A204.1 (cell line): ENCODE measurements around the gene SLC38A11.
"Not testable (repeated sequence)": the region's sequence is repeated elsewhere in the genome, so short reads cannot be mapped to it uniquely, and the experiment has no call there.

Experiments
- FAIRE-seq: peaks from 2 replicates; lab custom pipeline; 2012; peaks lifted over from hg19 to GRCh38; lab: Jason Lieb, UNC

Gene SLC38A11

GRCh38 chr2:164877169-164877568 lies 78.2 kb downstream of the SLC38A11 start:
- FAIRE-seq, result no peak

- no peak for FAIRE-seq
Observed at GRCh38 chr2:164875334-164876205, 79.8 kb downstream of the SLC38A11 start.

GRCh38 chr2:164873210-164873908 lies 82.0 kb downstream of the SLC38A11 start:
- FAIRE-seq, result no peak

DNA sequence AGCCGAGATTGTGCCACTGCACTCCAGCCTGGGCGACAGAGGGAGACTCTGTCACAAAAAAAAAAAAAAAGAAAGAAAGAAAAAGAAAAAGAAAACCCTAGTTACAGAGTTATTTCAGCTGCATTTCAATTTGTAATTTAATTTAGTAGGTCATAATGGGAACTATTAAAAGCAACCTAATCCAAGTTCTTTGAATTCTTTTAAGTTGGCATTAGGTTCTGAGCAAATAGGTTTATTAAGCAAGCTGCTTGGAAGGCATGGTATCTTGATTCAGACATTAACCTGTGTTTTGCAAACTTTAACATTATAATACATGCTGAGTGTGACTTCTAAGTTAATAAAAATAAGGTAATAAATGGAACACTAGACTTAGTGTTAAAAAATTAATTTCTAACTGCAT lies 83.9 kb downstream of the SLC38A11 start:
- no peak for FAIRE-seq

GRCh38 chr2:164869420-164869772 lies 85.9 kb downstream of the SLC38A11 start:
- FAIRE-seq, result no peak

- no peak for FAIRE-seq
Observed at GRCh38 chr2:164868563-164869419, 86.5 kb downstream of the SLC38A11 start.

- FAIRE-seq, result no peak
Observed at GRCh38 chr2:164867779-164868397, 87.4 kb downstream of the SLC38A11 start.

- not testable (repeated sequence) for FAIRE-seq
Observed at GRCh38 chr2:164866381-164866780, 88.9 kb downstream of the SLC38A11 start.

- no peak for FAIRE-seq
Observed at GRCh38 chr2:164860694-164861042, 94.7 kb downstream of the SLC38A11 start.

GRCh38 chr2:164859906-164860693 lies 95.2 kb downstream of the SLC38A11 start:
- FAIRE-seq, result not testable (repeated sequence)

DNA sequence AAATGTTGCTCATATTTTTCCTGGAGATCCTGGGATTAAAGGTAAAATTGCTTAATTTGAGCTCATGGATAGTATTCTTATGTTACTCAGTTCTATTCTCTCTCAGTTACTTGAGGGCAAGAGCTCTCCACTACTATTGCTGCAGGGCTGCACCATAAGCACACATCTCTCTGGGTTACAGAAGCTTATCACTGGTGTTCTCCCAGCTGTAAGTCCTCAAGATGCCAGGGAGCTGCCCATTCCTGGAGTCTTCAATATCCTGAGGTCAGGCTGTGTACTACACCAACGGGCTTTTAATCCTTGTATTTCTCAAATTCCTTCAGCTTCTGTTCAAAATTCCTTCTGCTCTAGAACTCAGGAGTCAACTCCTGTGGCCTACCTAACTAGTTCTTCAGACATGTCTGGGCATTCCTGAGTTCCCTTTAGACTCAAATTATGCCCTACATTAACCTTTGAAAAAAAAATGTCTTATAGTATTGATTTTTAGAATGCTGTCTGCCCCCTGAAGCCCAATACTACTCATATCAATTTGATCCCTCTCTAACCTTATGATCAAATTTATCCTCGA lies 96.0 kb downstream of the SLC38A11 start:
- FAIRE-seq, result no peak

GRCh38 chr2:164852086-164852485 lies 103.2 kb downstream of the SLC38A11 start:
- FAIRE-seq, result no peak

DNA sequence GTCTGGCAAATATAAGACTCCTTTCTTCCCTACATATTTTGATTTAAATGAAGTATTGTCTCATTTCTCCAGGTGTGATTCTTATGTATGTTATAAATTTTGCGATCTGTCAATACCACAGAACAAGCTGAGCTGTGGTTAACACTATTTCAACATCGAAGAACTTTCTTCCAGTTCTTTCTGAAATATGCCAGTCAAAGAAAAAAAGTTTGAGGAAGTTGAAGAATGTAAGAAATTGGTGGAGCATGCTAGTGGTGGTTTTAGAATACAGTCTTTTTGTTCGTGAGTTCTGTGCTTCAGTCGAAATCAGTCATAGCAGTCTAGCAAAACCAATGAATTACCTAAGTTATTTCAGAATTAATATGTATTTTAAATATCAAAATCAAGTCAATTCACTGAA lies 105.1 kb downstream of the SLC38A11 start:
- FAIRE-seq, result no peak

DNA sequence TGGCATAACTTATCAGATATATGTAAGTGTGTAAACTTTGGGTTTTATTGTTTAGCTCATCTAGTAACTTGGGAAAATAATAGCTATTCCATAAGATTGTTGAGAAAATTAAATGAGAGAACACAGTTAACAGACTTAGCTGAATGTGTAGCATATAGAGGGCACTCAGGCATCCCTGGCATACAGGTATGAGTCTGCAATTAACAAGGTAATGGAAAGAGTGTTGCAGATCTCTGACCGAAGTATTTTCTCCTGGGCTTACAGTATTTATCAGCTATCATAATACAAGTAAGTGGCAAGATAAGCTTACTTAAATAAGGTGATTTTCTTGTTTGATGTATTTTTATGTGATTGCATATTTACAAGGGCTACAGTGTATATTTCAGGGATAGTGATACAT lies 105.8 kb downstream of the SLC38A11 start:
- no peak for FAIRE-seq

DNA sequence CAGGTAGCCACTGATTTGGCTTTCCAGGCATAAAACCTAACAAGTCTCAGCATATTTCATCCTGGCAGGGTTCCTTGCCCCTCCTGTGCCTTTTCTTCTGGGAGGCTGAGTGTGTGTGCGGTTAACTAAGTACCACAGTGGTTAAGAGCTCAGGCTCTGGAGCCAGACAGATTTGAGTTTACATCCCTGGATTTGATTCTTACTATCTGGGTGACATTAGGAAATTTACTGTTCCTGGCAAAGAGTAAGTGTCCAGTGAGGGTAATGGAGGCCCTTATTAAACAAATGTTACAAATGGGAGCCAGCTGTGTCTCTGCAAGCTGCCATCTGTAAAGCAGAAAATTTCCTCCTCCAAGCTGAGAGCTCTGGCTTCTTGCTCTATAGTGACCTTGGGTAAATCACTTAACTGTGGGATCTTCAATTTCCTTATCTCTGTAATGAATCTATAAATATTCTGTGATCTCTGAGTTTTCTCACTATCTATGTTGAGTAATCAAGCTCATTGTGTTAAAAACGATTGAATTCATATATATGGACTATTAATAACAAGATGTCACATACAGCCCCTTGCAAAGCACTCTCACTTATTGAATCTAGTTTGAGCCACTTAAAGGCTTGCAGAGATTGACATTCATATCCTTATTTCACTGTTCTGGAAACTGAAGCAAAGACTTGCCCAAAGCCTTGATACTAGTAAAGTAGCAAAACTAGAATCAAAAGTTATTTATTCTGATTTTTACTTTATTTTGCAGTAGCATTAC lies 107.2 kb downstream of the SLC38A11 start:
- no peak for FAIRE-seq

- no peak for FAIRE-seq
Observed at GRCh38 chr2:164847291-164847690, 108.0 kb downstream of the SLC38A11 start.

DNA sequence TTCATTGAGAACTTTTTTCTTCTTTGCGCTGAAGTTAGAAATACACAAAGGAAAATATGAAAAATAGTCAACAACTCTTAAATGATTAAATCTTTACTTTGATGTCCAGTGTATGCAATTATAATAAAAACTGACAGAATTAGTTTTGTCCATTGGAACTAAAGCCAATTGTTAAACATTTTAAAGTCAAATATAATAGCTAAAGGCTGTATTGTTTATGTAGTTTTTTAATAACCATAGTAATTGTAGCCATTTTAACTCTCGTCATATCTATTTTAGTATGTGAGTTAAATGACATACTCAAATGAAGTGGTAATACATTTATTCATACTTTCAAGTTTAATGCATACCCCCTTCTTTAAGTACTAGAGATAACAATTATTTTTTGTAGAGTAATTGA lies 109.0 kb downstream of the SLC38A11 start:
- peak; percentile 68 for FAIRE-seq
